Stimulated activated naive B cell treated with anti-CD40 and anti-IgM and Interleukin-4, amounts not matched to agents 10 μg/mL and 1 μg/mL and 100 μg/mL, for 72 hours (primary cell): ENCODE results near the gene GRWD1.

Source experiments
- ATAC-seq, 2 donors: fragments of 150-1000 bp; cut with Tn5 transposase; replicated peaks; 2 replicates each; pipeline ENCODE4 v1.10.0; 2021; ENCODE audit warnings: moderate library complexity in 1 of 2
- DNase-seq: peaks from one replicate; pipeline ENCODE4 v3.0.0; 2021
- H3K27ac Mint-ChIP-seq: one replicate; pipeline ENCODE4 v1.8.0; 2022; ENCODE audit warnings: mild to moderate bottlenecking, mixed read lengths
- H3K27me3 Mint-ChIP-seq, 2 donors: one replicate each; pipeline ENCODE4 v1.8.0; 2022; ENCODE audit warnings: mixed read lengths in 2 of 2
- H3K36me3 Mint-ChIP-seq, 2 donors: one replicate each; pipeline ENCODE4 v1.8.0; 2022; ENCODE audit warnings: mixed read lengths in 2 of 2, mild to moderate bottlenecking in 1 of 2
- H3K4me1 Mint-ChIP-seq, 2 donors: one replicate each; pipeline ENCODE4 v1.8.0; 2022; ENCODE audit warnings: mixed read lengths in 2 of 2, mild to moderate bottlenecking in 1 of 2
- H3K4me3 Mint-ChIP-seq, 2 donors: one replicate each; pipeline ENCODE4 v1.8.0; 2022; ENCODE audit warnings: mild to moderate bottlenecking in 2 of 2, mixed read lengths in 2 of 2, moderate library complexity in 1 of 2
- H3K9me3 Mint-ChIP-seq, 2 donors: one replicate each; pipeline ENCODE4 v1.8.0; 2022; ENCODE audit warnings: mixed read lengths in 2 of 2, mild to moderate bottlenecking in 1 of 2

GRWD1 gene

DNA sequence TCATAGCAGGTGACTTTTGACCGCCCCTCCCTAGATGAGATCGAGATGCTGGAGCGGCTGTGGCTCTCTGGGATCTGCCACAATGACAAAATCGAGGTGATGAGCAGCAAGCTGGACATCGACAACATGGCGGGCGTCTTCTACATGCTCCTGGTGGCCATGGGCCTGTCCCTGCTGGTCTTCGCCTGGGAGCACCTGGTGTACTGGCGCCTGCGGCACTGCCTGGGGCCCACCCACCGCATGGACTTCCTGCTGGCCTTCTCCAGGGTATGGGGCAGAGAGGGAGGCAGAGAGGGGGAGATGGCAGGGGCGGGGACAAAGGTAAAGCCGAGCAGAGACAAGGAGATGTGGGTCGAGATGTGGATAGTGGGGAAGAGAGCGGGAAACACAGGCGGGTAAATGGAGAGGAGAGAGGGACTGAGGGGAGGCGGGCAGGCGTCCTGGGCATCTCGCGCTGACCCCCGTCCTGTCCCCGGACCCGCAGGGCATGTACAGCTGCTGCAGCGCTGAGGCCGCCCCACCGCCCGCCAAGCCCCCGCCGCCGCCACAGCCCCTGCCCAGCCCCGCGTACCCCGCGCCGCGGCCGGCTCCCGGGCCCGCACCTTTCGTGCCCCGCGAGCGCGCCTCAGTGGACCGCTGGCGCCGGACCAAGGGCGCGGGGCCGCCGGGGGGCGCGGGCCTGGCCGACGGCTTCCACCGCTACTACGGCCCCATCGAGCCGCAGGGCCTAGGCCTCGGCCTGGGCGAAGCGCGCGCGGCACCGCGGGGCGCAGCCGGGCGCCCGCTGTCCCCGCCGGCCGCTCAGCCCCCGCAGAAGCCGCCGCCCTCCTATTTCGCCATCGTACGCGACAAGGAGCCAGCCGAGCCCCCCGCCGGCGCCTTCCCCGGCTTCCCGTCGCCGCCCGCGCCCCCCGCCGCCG is 3.4 kb upstream of the GRWD1 start:
- Mint-ChIP-seq H3K27ac (peak overlapping the region; percentile 77), H3K27me3 (peaks cover 24 to 46% of the 10 kb centered on the region in 2 donors), H3K4me1 (peaks cover 17 to 32% of the 10 kb centered on the region in 2 donors), H3K36me3 (peaks cover 3 to 13% of the 10 kb centered on the region in 2 donors), H3K9me3 (no peaks in the 10 kb centered on the region), H3K4me3 (peak overlapping the region; percentile 55 to 66)
- DNase-seq (no peak), ATAC-seq (no peak)

DNA sequence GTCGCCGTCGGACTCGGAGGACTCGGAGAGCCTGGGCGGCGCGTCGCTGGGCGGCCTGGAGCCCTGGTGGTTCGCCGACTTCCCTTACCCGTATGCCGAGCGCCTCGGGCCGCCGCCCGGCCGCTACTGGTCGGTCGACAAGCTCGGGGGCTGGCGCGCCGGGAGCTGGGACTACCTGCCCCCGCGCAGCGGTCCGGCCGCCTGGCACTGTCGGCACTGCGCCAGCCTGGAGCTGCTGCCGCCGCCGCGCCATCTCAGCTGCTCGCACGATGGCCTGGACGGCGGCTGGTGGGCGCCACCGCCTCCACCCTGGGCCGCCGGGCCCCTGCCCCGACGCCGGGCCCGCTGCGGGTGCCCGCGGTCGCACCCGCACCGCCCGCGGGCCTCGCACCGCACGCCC is 2.5 kb upstream of the GRWD1 start:
- Mint-ChIP-seq H3K27me3 (peaks cover 19 to 39% of the 10 kb centered on the region in 2 donors), H3K4me3 (no peak overlapping the region), H3K4me1 (peaks cover 19 to 39% of the 10 kb centered on the region in 2 donors), H3K36me3 (peaks cover 5 to 15% of the 10 kb centered on the region in 2 donors), H3K9me3 (no peaks in the 10 kb centered on the region), H3K27ac (no peak overlapping the region)
- no peak for DNase-seq
- no peak for ATAC-seq

DNA sequence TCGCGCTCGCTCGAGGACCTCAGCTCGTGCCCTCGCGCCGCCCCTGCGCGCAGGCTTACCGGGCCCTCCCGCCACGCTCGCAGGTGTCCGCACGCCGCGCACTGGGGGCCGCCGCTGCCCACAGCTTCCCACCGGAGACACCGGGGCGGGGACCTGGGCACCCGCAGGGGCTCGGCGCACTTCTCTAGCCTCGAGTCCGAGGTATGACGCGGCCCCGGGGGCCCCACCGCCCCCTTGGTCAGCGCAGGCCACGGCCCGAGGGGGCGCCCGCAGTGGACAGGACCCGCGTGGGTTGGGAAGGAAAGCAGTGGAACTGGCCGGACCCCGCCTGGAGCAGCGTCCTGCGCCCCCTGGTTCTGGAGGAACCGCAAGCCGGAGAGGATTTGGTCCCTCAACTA is 2.1 kb upstream of the GRWD1 start:
- Mint-ChIP-seq H3K4me1 (peaks cover 24 to 42% of the 10 kb centered on the region in 2 donors), H3K4me3 (peak overlapping the region in 1 of 2 donors; percentile 98), H3K36me3 (peaks cover 9 to 20% of the 10 kb centered on the region in 2 donors), H3K27ac (no peak overlapping the region), H3K9me3 (no peaks in the 10 kb centered on the region), H3K27me3 (peaks cover 19 to 39% of the 10 kb centered on the region in 2 donors)
- ATAC-seq (no peak), DNase-seq (no peak)

DNA sequence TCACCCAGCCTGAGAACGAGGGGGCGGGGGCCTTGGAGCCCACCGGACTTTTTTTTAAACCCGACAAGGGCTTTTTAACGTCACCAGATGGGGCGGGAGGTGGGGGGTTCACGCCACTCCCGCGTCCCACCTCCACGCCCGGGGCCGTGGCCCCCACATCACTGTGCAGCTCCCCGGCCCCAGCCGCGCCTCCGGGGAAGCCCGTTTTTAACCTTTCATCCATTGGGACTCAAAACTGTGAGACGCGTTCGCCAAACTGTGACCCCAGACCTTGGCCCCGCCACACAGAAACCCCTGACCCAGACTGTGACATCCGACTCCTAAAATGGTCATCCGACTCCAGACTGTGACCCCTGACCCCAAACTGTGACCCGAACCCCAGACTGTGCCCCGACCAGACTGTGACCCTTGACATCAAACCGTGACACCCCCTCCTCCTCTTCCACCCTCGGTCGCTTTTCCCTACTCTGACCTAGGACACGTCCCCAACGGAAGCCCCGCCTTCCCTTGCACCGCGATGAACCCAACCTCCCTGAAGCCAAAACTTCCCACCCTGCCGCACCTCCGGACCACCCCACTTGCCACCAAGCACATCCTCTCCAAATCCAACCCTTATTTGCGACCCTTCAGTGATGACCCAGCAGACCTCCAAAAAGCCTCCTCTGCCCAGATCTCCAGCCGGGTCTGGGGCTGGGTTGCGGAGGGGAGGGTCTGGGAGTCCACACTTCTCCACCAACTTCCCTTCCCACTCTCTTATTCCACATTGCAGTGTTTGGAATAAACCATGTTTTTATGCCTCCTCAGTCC is 1.5 kb upstream of the GRWD1 start:
- Mint-ChIP-seq H3K4me1 (peaks cover 26 to 46% of the 10 kb centered on the region in 2 donors), H3K9me3 (no peaks in the 10 kb centered on the region), H3K36me3 (peaks cover 14 to 26% of the 10 kb centered on the region in 2 donors), H3K27ac (peak overlapping the region; percentile 85), H3K27me3 (peaks cover 19 to 39% of the 10 kb centered on the region in 2 donors), H3K4me3 (peak overlapping the region; percentile 91 to 98)
- DNase-seq (no peak), ATAC-seq (no peak)

DNA sequence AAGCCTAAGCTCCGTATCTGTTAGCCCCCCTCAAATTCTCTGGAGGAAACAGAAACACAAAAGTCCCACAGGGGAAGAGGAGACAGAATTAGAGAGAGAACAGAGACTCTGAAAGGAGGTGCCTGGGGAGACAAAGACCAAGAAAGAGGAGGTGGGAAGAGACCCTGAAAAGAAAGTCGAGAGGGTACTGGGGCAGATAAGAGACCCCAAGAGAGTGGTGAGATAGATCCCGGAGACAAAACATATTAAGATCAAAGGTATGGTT is 915 bp upstream of the GRWD1 start:
- Mint-ChIP-seq H3K36me3 (peaks cover 17 to 30% of the 10 kb centered on the region in 2 donors), H3K27me3 (peaks cover 19 to 34% of the 10 kb centered on the region in 2 donors), H3K9me3 (no peaks in the 10 kb centered on the region), H3K4me1 (peaks cover 26 to 48% of the 10 kb centered on the region in 2 donors), H3K27ac (no peak overlapping the region), H3K4me3 (peak overlapping the region; percentile 91 to 98)
- no peak for ATAC-seq
- DNase-seq = no peak

DNA sequence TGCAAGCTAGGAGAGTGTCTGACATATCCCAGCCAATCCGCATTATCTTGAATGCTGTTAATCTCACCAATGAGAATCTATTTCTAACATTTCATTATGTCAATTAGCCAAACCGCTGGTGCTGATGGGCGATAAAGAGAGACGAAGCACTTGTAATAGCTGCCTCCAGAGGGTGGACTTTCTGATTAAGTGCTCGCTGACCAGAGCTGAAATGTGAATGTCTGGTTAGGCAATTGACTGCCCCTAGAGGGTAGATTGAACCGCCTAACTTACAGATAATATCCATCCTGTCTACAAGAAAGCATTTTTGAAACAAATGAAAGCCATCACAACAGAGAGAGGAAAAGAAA is 552 bp upstream of the GRWD1 start:
- peaks cover 17 to 30% of the 10 kb centered on the region in 2 donors for H3K36me3 Mint-ChIP-seq
- peak overlapping the region; percentile 91 to 98 for H3K4me3 Mint-ChIP-seq
- ATAC-seq (peak; percentile 54 to 60), DNase-seq (no peak)
- H3K4me1 Mint-ChIP-seq = peaks cover 26 to 48% of the 10 kb centered on the region in 2 donors
- no peaks in the 10 kb centered on the region for H3K9me3 Mint-ChIP-seq
- H3K27me3 Mint-ChIP-seq = peaks cover 19 to 33% of the 10 kb centered on the region in 2 donors
- H3K27ac Mint-ChIP-seq = peak overlapping the region; percentile 98

DNA sequence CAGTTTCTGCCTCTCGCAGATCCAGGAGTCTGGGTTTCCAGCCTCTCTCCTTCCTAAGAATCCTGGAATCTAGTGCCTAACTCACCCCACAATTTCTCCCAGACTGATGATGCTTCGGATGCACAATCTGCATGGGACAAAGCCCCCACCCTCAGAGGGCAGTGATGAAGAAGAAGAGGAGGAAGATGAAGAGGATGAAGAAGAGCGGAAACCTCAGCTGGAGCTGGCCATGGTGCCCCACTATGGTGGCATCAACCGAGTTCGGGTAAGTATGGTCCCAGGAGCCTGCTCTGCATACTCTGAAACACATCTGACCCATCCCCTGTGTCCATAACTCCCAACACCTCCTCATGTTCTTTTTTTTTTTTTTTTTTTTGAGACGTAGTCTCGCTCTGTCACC is 796 bp downstream of the GRWD1 start:
- Mint-ChIP-seq H3K36me3 (peaks cover 22 to 39% of the 10 kb centered on the region in 2 donors), H3K27me3 (peaks cover 16 to 19% of the 10 kb centered on the region in 2 donors), H3K4me1 (peaks cover 26 to 51% of the 10 kb centered on the region in 2 donors), H3K9me3 (no peaks in the 10 kb centered on the region), H3K4me3 (peak overlapping the region; percentile 91 to 98), H3K27ac (peak overlapping the region; percentile 98)
- DNase-seq (no peak), ATAC-seq (no peak)

DNA sequence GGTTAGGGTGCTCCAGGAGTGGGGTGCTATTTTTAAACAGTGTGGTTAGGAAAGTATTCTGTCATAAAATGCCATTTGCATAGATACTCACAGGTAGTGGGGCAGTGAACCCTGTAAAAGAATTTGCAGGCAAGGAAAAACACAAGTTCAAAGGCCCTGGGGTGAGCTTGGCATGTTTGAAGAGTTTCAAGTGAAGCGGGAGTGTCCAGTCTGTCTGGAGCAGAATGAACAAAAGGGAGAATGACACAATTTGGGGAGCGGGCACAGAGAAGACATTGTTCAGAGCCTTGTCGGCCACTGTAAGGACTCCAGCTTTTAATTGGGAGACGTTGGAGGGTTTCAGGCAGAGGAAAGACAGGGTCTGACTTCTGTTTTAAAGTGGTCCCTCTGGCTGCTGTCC is 2.8 kb downstream of the GRWD1 start:
- no peak overlapping the region for H3K27ac Mint-ChIP-seq
- DNase-seq = no peak
- peaks cover 30 to 48% of the 10 kb centered on the region in 2 donors for H3K36me3 Mint-ChIP-seq
- peaks cover 22 to 52% of the 10 kb centered on the region in 2 donors for H3K4me1 Mint-ChIP-seq
- ATAC-seq = no peak
- H3K27me3 Mint-ChIP-seq = peaks cover 7 to 9% of the 10 kb centered on the region in 2 donors
- no peak overlapping the region for H3K4me3 Mint-ChIP-seq
- H3K9me3 Mint-ChIP-seq = no peaks in the 10 kb centered on the region

DNA sequence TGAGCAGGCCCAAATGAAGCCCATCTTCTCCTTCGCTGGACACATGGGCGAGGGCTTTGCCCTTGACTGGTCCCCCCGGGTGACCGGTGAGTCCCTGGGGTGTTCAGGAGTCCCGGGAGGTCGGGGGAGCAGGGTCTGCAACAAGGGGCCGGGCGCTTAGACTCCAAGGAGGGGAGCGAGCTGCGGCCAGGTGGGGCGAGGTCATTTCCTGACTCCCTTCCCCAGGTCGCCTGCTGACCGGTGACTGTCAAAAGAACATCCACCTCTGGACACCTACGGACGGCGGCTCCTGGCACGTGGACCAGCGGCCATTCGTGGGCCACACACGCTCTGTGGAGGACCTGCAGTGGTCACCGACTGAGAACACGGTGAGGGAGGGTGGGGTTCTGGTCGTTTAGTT is 4.7 kb downstream of the GRWD1 start:
- H3K36me3 Mint-ChIP-seq = peaks cover 38 to 60% of the 10 kb centered on the region in 2 donors

DNA sequence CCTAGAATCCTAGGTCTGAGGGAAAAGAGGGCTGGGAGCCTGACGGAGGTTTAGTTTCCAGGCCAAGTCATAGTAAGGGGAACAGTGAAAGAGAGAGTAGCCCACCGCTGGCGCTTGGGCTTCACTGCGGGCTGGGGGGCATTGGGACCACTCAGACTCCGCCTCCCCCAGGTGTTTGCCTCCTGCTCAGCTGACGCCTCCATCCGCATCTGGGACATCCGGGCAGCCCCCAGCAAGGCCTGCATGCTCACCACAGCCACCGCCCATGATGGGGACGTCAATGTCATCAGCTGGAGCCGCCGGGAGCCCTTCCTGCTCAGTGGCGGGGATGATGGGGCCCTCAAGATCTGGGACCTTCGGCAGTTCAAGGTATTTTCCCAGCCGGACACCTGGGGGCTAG is 5.1 kb downstream of the GRWD1 start:
- no peak overlapping the region for H3K4me3 Mint-ChIP-seq
- H3K27ac Mint-ChIP-seq = no peak overlapping the region
- peaks cover 19 to 55% of the 10 kb centered on the region in 2 donors for H3K4me1 Mint-ChIP-seq
- DNase-seq (no peak), ATAC-seq (no peak)
- no peaks in the 10 kb centered on the region for H3K9me3 Mint-ChIP-seq
- H3K27me3 Mint-ChIP-seq = no peaks in the 10 kb centered on the region
- peaks cover 37 to 62% of the 10 kb centered on the region in 2 donors for H3K36me3 Mint-ChIP-seq

More for the DNA sequence above, 4.7 kb downstream of the GRWD1 start:
- Mint-ChIP-seq H3K4me1 (peaks cover 19 to 51% of the 10 kb centered on the region in 2 donors), H3K4me3 (no peak overlapping the region), H3K27ac (no peak overlapping the region), H3K9me3 (no peaks in the 10 kb centered on the region), H3K27me3 (no peaks in the 10 kb centered on the region)
- DNase-seq (no peak), ATAC-seq (no peak)

DNA sequence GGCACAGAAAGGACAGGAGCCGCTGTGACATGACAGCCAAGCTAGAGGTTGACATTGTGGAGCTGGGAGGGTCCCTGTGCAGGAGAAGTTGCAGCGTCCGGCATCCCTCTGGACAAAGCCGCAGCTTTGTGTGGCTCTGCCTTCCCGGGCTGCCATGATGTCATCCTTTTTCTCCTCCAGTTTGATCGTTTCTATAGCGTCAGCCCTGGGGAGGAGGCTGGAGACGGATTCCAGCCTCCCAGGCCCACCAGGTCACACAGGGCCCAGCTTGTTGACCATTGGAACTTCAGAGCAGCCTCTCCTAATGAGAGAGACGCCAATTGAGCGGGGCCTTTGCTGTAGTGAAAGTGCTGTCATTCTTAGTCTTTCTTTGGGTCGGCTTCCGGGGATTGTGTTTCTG is 5.8 kb downstream of the GRWD1 start:
- Mint-ChIP-seq H3K4me3 (no peak overlapping the region), H3K36me3 (peaks cover 38 to 63% of the 10 kb centered on the region in 2 donors)

DNA sequence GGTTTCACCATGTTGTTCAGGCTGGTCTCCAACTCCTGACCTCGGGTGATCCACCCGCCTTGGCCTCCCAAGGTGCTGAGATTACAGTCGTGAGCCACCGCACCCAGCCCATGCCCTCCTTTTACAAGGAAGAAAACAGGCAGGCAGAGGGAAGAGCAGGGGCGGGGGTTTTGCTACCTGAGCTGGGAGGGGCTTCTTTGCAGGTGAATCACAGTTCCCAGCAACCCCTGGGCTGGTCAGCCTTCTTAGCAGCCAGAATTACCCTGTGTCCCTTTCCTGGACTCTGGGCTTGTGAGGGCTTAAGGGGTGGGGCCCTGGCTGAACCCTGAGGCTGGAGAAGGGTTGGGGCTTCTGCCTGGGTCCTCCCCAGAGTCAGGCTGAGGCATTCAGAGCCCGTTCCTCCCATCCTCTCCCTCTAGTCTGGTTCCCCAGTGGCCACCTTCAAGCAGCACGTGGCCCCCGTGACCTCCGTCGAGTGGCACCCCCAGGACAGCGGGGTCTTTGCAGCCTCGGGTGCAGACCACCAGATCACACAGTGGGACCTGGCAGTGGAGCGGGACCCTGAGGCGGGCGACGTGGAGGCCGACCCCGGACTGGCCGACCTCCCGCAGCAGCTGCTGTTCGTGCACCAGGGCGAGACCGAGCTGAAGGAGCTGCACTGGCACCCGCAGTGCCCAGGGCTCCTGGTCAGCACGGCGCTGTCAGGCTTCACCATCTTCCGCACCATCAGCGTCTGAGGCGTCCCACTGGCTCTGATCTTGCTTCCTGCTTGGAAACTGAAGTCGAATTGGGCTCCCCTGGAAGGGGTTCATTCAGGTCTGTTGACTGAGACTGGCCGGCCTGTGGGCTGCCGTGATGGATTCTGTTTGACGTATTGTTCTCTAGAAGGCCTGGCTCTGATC is 6.8 kb downstream of the GRWD1 start:
- Mint-ChIP-seq H3K9me3 (no peaks in the 10 kb centered on the region), H3K4me1 (peaks cover 19 to 48% of the 10 kb centered on the region in 2 donors), H3K4me3 (no peak overlapping the region), H3K27me3 (no peaks in the 10 kb centered on the region), H3K36me3 (peaks cover 44 to 68% of the 10 kb centered on the region in 2 donors), H3K27ac (no peak overlapping the region)
- ATAC-seq (no peak), DNase-seq (no peak)

More for the DNA sequence above, 5.8 kb downstream of the GRWD1 start:
- Mint-ChIP-seq H3K4me1 (peaks cover 19 to 55% of the 10 kb centered on the region in 2 donors), H3K9me3 (no peaks in the 10 kb centered on the region), H3K27ac (no peak overlapping the region), H3K27me3 (no peaks in the 10 kb centered on the region)
- ATAC-seq (no peak), DNase-seq (no peak)

DNA sequence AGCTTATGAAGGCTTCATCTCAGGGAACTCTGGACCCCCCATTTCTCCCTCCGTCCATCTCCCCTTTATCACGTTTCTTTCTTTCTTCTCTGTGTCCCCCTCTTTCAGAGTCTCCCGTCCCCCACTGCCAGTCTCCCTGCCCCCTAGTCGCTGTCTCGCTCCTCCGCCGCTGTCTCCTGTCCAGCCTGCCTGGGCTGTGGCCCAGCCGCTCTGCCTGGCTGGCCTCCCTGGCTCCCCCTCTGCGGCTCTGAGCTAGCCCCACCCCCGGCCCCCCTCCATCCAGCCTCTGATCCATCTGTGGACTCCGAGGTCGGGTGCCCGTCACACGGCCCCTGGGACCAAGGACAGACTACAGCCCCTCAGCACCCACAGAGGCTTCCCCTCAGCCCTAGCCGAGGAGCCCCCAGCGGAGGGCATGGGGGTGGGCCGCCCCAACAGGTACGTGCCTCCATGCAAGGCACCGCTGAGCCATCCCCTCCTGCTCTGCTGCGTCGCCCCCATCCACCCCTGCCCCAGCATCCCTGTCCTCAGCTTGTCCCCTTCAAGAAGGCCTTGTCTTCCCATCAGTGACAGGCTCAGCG is 8.5 kb downstream of the GRWD1 start:
- H3K4me1 Mint-ChIP-seq = peaks cover 10 to 37% of the 10 kb centered on the region in 2 donors
- no peaks in the 10 kb centered on the region for H3K9me3 Mint-ChIP-seq
- DNase-seq (no peak), ATAC-seq (no peak)
- no peak overlapping the region for H3K4me3 Mint-ChIP-seq
- H3K27me3 Mint-ChIP-seq = no peaks in the 10 kb centered on the region
- peak overlapping the region; percentile 31 for H3K27ac Mint-ChIP-seq
- H3K36me3 Mint-ChIP-seq = peaks cover 39 to 66% of the 10 kb centered on the region in 2 donors
